Measurements from ENCODE around the gene ARF3.

Gene ARF3

DNA sequence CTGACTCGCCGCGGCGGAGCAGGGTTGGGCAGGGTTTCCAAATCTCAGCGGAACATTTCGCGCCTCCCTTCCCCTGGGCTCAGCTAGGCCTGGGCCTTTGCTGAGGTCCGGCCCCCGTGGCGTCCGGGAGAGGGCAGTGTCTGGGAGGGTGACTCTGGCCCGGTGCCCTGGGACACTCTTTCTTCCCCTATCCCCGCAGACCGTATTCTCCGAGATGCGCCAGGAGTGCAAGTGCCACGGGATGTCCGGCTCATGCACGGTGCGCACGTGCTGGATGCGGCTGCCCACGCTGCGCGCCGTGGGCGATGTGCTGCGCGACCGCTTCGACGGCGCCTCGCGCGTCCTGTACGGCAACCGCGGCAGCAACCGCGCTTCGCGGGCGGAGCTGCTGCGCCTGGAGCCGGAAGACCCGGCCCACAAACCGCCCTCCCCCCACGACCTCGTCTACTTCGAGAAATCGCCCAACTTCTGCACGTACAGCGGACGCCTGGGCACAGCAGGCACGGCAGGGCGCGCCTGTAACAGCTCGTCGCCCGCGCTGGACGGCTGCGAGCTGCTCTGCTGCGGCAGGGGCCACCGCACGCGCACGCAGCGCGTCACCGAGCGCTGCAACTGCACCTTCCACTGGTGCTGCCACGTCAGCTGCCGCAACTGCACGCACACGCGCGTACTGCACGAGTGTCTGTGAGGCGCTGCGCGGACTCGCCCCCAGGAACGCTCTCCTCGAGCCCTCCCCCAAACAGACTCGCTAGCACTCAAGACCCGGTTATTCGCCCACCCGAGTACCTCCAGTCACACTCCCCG lies 23.9 kb upstream of the ARF3 start:
- no peak for DNase-seq (ENCODE audit: low read depth)
- no peak overlapping the region; the same call in 1 of the 2 replicates for H3K4me3 ChIP-seq (ENCODE audit: low read depth, low read length)
- TF ChIP-seq, protein P1, sequence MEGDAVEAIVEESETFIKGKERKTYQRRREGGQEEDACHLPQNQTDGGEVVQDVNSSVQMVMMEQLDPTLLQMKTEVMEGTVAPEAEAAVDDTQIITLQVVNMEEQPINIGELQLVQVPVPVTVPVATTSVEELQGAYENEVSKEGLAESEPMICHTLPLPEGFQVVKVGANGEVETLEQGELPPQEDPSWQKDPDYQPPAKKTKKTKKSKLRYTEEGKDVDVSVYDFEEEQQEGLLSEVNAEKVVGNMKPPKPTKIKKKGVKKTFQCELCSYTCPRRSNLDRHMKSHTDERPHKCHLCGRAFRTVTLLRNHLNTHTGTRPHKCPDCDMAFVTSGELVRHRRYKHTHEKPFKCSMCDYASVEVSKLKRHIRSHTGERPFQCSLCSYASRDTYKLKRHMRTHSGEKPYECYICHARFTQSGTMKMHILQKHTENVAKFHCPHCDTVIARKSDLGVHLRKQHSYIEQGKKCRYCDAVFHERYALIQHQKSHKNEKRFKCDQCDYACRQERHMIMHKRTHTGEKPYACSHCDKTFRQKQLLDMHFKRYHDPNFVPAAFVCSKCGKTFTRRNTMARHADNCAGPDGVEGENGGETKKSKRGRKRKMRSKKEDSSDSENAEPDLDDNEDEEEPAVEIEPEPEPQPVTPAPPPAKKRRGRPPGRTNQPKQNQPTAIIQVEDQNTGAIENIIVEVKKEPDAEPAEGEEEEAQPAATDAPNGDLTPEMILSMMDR (IDR thresholded peaks at IDR 0.05; ENCODE audit: low read depth, low read length, missing control alignments): no peak

DNA sequence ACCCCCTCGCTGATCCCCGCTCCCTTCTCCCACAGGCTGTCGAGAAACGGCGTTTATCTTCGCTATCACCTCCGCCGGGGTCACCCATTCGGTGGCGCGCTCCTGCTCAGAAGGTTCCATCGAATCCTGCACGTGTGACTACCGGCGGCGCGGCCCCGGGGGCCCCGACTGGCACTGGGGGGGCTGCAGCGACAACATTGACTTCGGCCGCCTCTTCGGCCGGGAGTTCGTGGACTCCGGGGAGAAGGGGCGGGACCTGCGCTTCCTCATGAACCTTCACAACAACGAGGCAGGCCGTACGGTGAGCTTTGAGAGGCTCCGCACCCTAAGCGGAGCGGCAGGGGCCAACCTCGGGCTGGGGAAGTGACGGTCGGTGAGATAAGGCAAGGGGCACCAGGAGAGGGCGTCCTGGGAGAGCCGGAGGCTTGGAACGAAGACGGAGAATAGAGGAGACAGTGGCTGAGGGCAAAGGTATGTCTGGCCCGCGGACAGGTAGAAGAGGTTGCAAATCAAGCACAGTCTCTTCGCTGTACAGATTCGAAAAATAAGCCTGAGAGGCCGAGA lies 23.2 kb upstream of the ARF3 start:
- TF ChIP-seq, protein P1 (IDR thresholded peaks at IDR 0.05; ENCODE audit: low read depth, low read length, missing control alignments): no peak
- no peak for DNase-seq (ENCODE audit: low read depth)
- peak overlapping the region; percentile 44 for H3K4me3 ChIP-seq (ENCODE audit: low read depth, low read length)

DNA sequence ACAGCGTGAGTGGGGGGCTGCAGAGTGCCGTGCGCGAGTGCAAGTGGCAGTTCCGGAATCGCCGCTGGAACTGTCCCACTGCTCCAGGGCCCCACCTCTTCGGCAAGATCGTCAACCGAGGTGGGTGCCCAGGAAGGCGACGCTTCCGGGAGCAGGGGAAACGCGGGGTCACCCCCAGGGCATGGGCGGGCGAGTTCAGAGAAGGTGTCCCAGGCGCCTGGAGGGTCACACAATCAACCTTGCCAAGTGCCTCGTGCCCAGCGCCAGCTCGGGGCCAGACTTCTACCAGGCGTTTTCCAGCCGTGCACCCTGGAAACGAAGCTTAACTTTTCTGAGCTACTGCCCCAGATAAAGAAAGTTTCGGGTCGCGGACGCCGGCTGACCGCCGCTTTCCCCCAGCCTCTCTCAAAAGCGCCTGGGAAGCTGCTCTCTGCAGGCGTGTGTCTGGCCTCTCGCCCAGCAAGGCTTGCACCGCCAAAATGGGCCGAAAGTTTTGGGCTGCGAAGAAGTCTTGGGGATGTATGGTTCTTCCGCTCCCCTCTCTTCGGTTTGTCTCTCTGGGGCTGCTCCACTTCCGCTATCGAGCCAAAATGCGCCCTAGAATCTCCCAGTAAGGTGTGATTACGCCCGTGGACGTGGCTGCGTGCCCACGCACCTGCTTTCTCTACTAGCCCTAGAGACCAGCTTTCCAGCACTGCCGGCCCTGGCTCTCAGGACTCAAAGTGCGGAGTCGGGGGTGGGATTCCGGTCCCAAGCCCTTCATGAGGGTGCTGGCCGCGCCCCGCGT lies 22.5 kb upstream of the ARF3 start:
- TF ChIP-seq, protein P1 (IDR thresholded peaks at IDR 0.05; ENCODE audit: low read depth, low read length, missing control alignments): no peak
- DNase-seq (ENCODE audit: low read depth): no peak
- H3K4me3 ChIP-seq (ENCODE audit: low read depth, low read length): peak overlapping the region; percentile 44

DNA sequence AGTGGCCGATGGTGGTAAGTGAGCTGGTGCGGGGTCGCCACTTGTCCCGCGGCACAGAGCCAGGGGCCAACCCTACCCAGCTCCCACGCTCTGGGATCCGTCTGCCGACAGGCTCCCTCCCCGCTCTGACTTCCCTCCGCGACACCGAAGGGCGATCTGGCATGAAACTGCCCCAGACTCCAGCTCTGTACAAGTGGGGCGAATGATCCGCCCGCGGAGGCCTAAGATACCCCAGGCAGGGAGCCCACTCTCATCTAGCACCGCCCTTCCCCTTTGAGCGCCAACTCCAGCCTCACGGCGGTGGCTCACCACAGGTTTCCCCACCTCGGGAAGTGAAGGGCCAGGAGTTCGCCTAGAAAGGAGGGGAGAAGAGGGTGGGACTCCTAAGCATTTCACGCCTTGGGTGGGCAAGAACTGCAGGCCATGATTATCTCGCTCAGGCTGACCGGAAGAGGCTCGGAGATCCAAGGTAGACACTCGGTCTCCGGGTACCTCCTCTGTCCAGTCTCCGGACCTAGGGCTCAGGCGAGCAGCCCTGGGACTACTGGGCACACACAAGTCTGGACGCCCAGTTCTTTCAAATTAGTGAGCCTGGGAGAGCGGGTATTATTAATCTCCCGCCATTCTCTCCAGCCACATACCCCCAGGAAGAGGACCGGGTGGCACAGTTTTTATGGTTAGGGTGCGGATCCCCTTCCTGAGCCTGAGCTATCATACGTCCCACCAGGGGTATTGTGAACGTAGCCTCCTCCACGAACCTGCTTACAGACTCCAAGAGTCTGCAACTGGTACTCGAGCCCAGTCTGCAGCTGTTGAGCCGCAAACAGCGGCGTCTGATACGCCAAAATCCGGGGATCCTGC lies 21.7 kb upstream of the ARF3 start:
- TF ChIP-seq, protein P1 (IDR thresholded peaks at IDR 0.05; ENCODE audit: low read depth, low read length, missing control alignments): no peak
- DNase-seq (ENCODE audit: low read depth): no peak
- peak overlapping the region; percentile 44 for H3K4me3 ChIP-seq (ENCODE audit: low read depth, low read length)

DNA sequence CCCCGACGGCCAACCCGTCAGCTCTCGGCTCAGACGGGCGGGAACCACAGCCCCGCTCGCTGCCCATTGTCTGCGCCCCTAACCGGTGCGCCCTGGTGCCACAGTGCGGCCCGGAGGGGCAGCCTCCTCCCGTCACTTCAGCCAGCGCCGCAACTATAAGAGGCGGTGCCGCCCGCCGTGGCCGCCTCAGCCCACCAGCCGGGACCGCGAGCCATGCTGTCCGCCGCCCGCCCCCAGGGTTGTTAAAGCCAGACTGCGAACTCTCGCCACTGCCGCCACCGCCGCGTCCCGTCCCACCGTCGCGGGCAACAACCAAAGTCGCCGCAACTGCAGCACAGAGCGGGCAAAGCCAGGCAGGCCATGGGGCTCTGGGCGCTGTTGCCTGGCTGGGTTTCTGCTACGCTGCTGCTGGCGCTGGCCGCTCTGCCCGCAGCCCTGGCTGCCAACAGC lies 21.0 kb upstream of the ARF3 start, which contains the start of gene WNT1:
Gene WNT1, plus strand, starts transcription at position 32 of the 450 bp plus-strand sequence. Its CDS starts 329 bp downstream, at position 361.
- no peak for DNase-seq (ENCODE audit: low read depth)
- TF ChIP-seq, protein P1 (IDR thresholded peaks at IDR 0.05; ENCODE audit: low read depth, low read length, missing control alignments): no peak
- H3K4me3 ChIP-seq (ENCODE audit: low read depth, low read length): no peak within 1 kb of the TSS; the same call in none of the 2 replicates

Measured in GM12864 (cell line).